GM18502 (cell line): Measurements from ENCODE around the gene DES.
A peak's percentile ranks its signal among the peaks of the same experiment; 100 is the strongest.
"Not testable (repeated sequence)": the region's sequence is repeated elsewhere in the genome, so short reads cannot be mapped to it uniquely, and the experiment has no call there.

Experiments used
- ATAC-seq: cut with Tn5 transposase; IDR thresholded peaks from one replicate; pipeline ENCODE4 v1.9.1; 2021; ENCODE audit warnings: mild to moderate bottlenecking; ENCODE audit not compliant: unreplicated experiment, poor library complexity

Gene DES

GRCh38 chr2:219418155-219419011 lies at the start of gene DES:
Gene DES (plus strand): TSS chr2:219418377. CDS start chr2:219418463, 86 bp downstream.
- ATAC-seq = no peak

DNA sequence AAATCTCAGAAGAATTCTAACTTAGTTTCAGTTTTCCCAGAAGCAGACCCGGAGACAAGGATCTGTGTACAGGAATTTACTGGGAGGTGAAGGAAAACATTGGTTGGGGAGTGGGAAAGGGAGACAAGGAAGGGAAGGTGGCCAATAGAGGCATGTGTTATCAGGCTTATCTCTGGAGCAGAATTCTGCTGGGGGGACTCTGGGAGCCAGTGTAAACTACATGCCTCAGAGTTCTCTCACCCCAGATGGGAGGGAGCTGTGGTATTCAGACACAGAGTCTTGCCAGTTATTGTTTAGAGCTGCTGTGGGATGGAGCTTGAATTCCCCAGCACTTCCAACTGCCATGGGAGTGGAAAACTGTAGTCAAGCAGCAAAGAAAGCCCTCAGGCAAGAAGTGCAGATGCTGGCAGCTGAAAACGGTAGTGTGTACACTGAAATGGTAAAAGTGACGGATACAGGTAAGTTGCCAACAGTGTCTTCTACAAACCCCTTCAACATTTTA lies 49.4 kb upstream of the DES start:
- no peak for ATAC-seq

GRCh38 chr2:219369447-219369861 lies 48.7 kb upstream of the DES start:
- no peak for ATAC-seq

GRCh38 chr2:219378163-219378851 lies 39.9 kb upstream of the DES start:
- ATAC-seq = no peak

DNA sequence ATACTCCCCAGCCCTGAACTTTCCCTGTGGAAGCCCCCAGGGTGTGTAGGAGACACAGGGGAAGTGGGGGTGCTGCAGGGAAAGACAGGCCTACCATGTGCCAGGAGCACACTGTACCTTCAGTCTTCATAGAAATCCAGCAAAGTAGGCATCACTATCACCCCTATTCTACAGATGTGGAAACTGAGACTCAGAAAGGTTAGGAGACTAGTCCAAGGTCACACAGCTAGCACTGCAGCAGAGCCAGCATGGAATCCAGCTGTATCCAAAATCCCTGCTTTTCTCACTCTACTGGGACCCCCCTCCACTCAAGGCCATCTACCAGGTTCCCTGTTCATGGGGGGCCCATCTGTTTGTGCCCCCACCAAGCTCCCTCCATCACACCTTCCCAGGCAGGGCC lies 37.3 kb upstream of the DES start:
- no peak for ATAC-seq

GRCh38 chr2:219381448-219381847 lies 36.7 kb upstream of the DES start:
- no peak for ATAC-seq

DNA sequence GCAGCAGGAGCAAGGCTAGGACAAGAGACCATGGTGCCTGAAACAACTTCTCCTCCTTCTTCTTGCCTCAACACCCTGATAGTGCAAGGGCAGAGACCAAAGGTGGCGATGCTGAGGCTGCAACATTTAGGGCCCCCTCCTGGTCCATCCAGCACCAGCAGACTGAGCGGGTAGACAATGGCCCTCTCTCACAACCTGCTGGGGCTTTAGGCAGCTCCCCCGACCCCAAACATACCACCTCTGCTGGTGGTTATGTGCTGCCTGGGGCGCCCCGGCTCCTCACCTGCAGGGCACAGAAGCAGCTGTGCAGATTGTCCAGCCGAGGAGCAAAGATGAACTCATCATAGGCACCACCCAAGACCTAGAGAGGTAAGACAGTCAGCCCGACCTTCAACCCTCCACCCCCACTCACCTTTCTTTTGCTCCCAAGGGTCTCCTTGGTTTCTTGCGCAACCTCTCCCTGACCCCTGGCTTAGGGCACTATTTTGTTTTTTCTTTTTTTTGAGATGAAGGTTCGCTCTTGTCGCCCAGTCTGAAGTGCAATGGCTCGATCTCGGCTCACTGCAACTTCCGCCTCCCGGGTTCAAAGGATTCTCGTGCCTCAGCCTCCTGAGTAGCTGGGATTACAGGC lies 34.0 kb upstream of the DES start:
- no peak for ATAC-seq

DNA sequence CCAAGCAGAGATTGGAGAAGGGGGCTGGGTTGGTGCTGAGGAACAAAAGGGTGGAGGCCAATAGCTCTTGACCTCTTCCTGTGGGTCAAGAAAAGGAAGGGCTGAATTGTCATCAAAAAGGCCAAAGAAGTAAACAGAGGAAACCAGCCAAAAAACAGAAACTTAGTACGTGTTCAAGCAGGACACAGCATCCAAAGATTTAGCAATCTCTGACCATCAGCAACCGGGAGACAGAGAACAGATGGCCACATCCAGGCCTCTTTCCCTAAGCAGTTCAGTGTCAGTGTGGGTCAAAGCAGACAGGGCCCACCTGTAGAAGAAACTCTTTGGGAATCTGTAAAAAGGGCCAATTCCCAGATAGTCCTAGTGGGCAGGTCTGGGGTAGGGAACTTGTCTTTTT lies 33.3 kb upstream of the DES start:
- no peak for ATAC-seq

GRCh38 chr2:219385958-219386520 lies 32.1 kb upstream of the DES start:
- no peak for ATAC-seq

DNA sequence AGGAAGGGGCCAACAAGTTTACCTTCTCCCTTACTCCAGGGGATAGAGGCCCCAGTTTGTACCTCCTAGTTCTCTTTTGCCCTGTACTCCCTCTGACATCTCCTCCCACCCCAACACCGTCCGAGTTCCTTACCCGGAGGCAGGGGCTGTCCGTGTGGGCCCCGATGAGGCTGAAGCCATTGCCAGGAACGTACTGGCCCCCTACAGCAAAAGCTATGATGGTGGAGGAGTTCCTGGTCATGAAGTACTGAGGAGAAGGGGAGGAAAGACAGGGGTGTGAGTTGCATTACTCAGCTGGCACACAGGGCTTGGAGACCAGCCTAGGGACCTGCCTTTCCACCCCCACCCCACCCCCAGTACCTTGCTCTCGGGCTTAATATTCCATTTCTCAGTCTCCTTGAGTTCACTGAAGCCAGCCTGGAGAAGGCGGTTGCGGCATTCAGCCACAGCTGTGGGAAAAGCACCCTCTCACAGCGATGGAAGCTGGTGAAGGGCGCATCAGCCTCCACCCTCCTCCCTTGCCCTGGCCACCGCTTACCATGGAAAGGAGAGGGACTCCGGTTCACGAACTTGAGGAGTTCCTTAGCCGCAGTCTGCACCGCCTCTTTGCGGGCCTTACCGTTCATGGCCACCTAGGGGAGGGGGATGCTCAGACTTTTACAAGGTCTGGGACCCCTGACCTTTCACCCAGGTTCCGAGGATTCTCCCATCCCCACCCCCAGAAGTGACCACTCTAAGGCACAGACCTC lies 31.5 kb upstream of the DES start:
- ATAC-seq = no peak

DNA sequence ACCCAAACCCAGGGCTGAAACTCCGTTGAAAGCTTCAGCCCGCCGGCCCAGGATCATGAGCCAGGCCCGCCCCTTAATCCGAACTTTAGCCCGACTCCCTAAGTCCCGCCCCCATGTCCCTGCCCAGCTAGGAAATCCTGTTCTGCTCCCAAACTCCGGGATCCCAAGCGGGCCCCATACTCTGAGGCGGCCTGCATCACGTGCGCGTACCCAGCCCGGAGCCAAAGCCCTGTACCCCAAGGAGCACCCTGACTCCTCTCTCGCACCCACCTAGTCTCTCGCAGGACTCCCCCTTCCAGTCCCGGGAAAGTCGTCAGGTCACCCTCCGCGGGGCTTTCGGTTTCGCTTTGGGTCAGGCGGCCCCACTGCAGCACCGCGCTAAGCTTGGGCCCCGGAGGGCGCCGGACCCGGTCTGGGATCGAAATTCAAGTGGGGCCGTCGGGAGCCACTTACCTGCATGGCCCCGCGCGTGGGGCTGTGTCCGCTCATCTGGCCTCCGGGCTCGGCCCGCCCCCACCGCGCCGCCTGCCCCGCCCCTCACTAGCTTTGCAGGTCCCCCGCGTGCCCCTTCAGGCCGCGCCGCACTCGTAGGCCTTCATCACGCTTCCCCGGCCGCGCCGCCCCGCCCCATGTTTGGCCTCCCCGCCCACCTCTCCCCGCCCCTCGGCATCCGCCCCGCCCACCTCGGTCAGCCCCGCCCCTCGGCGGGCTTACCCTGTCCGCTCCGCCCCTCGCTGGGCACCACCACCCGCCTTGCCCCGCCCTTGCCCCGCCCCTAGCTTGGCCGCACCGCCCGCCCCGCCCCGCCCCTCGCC lies 30.7 kb upstream of the DES start, which contains the start of gene DNPEP:
DNPEP (minus strand) TSS at position 607 of the 815 bp plus-strand sequence; CDS start at position 489, 118 bp downstream.
- ATAC-seq = peak; percentile 66

DNA sequence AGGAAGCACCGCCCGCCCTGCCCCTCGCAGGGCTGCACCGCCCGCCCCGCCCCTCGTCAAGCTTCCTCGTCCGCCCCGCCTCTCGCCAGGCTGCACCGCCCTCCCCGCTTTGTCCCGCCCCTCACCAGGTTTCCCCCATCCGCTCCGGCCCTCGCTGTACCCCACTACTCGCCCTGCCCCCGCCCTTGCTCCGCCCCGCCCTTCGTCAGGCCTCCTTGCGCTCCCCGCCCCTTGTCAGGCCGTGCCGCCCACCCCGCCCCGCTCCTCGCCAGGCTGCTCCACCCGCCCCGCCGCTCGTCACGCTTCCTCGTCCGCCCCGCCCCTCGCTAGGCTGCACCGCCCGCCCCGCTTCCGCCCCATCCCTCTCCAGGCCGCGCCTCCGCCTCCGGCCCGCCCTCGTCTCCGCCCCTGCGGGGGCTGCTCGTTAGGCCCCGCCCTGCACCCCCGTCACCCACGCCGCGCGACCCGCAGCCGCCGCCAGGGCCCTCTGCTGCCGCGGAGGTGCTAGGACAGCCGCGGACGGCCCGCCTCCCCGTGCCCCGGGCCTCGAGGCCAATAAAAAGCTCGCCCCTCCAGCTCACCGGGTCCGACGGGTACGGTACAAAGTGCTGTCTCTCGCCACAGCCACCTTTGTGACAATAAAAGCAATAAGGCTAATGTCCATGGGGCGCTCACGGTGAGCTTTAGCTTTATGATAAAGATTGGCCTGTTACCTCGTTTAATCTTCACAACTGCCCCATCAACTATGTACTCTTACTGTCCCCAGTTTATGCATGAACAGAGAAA lies 29.9 kb upstream of the DES start:
- ATAC-seq = peak; percentile 84

GRCh38 chr2:219388907-219389156 lies 29.3 kb upstream of the DES start:
- no peak for ATAC-seq

GRCh38 chr2:219392754-219393153 lies 25.4 kb upstream of the DES start:
- no peak for ATAC-seq

- ATAC-seq = not testable (repeated sequence)
These were observed 23.1 kb upstream of the DES start for GRCh38 chr2:219395056-219395455.

- ATAC-seq = no peak
These were observed 22.6 kb upstream of the DES start for GRCh38 chr2:219395609-219396008.

DNA sequence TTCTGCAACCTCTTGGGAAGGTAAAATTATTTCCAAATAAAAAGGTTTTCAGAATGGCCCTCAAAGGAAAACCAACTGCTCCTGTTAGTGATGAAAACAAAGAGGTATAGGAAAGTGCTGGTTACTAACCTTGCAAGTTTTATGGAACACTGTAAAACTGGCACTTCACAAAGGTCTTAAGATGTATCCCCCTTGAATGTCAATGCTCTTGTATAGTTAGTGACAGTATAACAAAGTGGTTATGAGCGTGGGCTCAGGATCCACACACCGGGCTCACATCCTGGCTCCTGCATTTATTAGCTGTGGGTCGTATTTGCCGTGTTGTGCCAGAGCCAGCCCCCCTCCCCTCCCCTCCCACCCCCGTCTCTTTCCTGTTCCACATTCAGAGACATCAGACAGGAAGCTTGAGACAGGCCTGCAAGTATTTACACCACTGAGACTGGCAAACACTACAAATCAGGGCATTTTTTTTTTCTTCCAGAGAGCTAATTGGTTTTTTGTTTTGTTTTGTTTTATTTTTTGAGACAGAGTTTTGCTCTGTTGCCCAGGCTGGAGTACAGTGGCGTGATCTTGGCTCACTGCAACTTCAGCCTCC lies 21.2 kb upstream of the DES start:
- no peak for ATAC-seq

DNA sequence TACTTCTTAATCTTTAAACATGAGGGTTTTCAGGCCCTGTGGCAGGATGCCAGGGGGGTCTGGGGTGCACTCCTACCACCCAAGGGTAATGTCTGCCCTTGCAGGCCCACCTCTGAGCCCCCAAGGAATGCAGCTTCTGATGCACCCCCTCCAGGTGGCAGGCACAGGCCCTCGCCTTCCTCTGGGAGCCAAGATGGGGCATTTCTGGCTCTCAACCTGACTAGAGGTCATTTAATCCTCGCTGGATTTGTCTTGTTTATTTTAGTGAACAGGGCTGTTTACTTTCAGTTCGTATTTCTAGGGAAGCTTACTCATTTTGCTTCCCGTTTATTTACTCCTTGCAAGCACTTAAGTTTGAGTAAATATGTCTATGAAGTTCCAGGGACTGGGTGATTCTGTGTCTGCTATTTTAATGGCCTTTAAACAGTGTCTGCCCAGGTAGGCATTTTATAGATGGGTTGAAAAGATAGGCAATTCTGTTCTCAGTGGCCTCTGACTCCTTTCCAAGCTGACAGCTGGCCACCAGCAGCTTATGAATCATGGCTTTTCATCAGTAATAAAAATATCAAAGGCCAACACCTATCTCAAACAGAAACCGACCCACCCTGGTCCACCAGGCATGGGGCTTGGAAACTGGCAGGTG lies 19.3 kb upstream of the DES start:
- ATAC-seq = no peak
